HG03457 (cell line): ENCODE measurements around the gene TTC34.
"Not testable (repeated sequence)": the region's sequence is repeated elsewhere in the genome, so short reads cannot be mapped to it uniquely, and the experiment has no call there.

Experiments
- ATAC-seq: cut with Tn5 transposase; IDR thresholded peaks from one replicate; pipeline ENCODE4 v1.9.1; 2021; ENCODE audit warnings: moderate number of reproducible peaks; ENCODE audit not compliant: unreplicated experiment

The TTC34 gene

GRCh38 chr1:2799811-2800663 is 1.5 kb downstream of the TTC34 start:
- ATAC-seq, result no peak

- ATAC-seq, result not testable (repeated sequence)
Observed at GRCh38 chr1:2798958-2799357, 2.5 kb downstream of the TTC34 start.

- ATAC-seq, result no peak
Observed at GRCh38 chr1:2797741-2798016, 3.8 kb downstream of the TTC34 start.

GRCh38 chr1:2796890-2797740 is 4.4 kb downstream of the TTC34 start:
- ATAC-seq, result no peak

GRCh38 chr1:2795926-2796325 is 5.6 kb downstream of the TTC34 start:
- no peak for ATAC-seq

- ATAC-seq, result no peak
Observed at GRCh38 chr1:2791027-2791760, 10.3 kb downstream of the TTC34 start.

GRCh38 chr1:2789986-2790581 is 11.4 kb downstream of the TTC34 start:
- ATAC-seq, result no peak

GRCh38 chr1:2789164-2789985 is 12.1 kb downstream of the TTC34 start:
- ATAC-seq, result no peak

GRCh38 chr1:2788506-2789163 is 12.9 kb downstream of the TTC34 start:
- ATAC-seq, result no peak

- ATAC-seq, result no peak
Observed at GRCh38 chr1:2787163-2787911, 14.2 kb downstream of the TTC34 start.

GRCh38 chr1:2786329-2787162 is 14.9 kb downstream of the TTC34 start:
- ATAC-seq, result no peak

GRCh38 chr1:2785631-2786328 is 15.7 kb downstream of the TTC34 start:
- ATAC-seq, result no peak

GRCh38 chr1:2784854-2785630 is 16.5 kb downstream of the TTC34 start:
- no peak for ATAC-seq

- ATAC-seq, result no peak
Observed at GRCh38 chr1:2783435-2784397, 17.8 kb downstream of the TTC34 start.

GRCh38 chr1:2783069-2783434 is 18.4 kb downstream of the TTC34 start:
- ATAC-seq, result no peak

GRCh38 chr1:2781627-2782026 is 19.9 kb downstream of the TTC34 start:
- no peak for ATAC-seq
